ENCODE results near the gene EMP2.

EMP2 gene

GRCh38 chr16:10548404-10548803 is 32.0 kb downstream of the EMP2 start:
- no peaks in the 10 kb centered on the region for H3K27me3 Mint-ChIP-seq (ENCODE audit: low read depth)
- no peak overlapping the region for H3K4me3 Mint-ChIP-seq
- H3K9me3 Mint-ChIP-seq: peaks cover 18% of the 10 kb centered on the region
- no peak for TF ChIP-seq CTCF (IDR thresholded peaks at IDR 0.05; ENCODE audit: unreplicated experiment in 3 of 3)
- H3K4me1 Mint-ChIP-seq: no peaks in the 10 kb centered on the region
- peaks cover 37% of the 10 kb centered on the region for H3K36me3 Mint-ChIP-seq (ENCODE audit: low read depth)
- H3K27ac Mint-ChIP-seq: no peak overlapping the region

- Mint-ChIP-seq H3K27ac (no peak overlapping the region), H3K4me3 (no peak overlapping the region), H3K27me3 (ENCODE audit: low read depth) (peaks cover 3% of the 10 kb centered on the region), H3K9me3 (peaks cover 18% of the 10 kb centered on the region), H3K4me1 (no peaks in the 10 kb centered on the region), H3K36me3 (ENCODE audit: low read depth) (peaks cover 41% of the 10 kb centered on the region)
- TF ChIP-seq CTCF (IDR thresholded peaks at IDR 0.05; ENCODE audit: unreplicated experiment in 3 of 3): no peak
Measured at GRCh38 chr16:10547708-10548107, 32.7 kb downstream of the EMP2 start.

GRCh38 chr16:10543231-10543977 is 37.0 kb downstream of the EMP2 start:
- H3K4me1 Mint-ChIP-seq: peaks cover 15% of the 10 kb centered on the region
- TF ChIP-seq CTCF (IDR thresholded peaks at IDR 0.05; ENCODE audit: unreplicated experiment in 3 of 3): no peak
- no peak overlapping the region for H3K27ac Mint-ChIP-seq
- H3K9me3 Mint-ChIP-seq: peaks cover 8% of the 10 kb centered on the region
- peaks cover 3% of the 10 kb centered on the region for H3K27me3 Mint-ChIP-seq (ENCODE audit: low read depth)
- peaks cover 36% of the 10 kb centered on the region for H3K36me3 Mint-ChIP-seq (ENCODE audit: low read depth)
- no peak overlapping the region for H3K4me3 Mint-ChIP-seq

GRCh38 chr16:10541366-10541765 is 39.0 kb downstream of the EMP2 start:
- H3K27me3 Mint-ChIP-seq (ENCODE audit: low read depth): peaks cover 8% of the 10 kb centered on the region
- H3K4me3 Mint-ChIP-seq: no peak overlapping the region
- H3K27ac Mint-ChIP-seq: peak overlapping the region in 1 of 3 experiments; percentile 25
- peaks cover 15% of the 10 kb centered on the region for H3K4me1 Mint-ChIP-seq
- no peaks in the 10 kb centered on the region for H3K9me3 Mint-ChIP-seq
- no peak for TF ChIP-seq CTCF (IDR thresholded peaks at IDR 0.05; ENCODE audit: unreplicated experiment in 3 of 3)
- H3K36me3 Mint-ChIP-seq (ENCODE audit: low read depth): peaks cover 25% of the 10 kb centered on the region

GRCh38 chr16:10539793-10540192 is 40.6 kb downstream of the EMP2 start:
- Mint-ChIP-seq H3K9me3 (no peaks in the 10 kb centered on the region), H3K27me3 (ENCODE audit: low read depth) (peaks cover 8% of the 10 kb centered on the region), H3K36me3 (ENCODE audit: low read depth) (peaks cover 17% of the 10 kb centered on the region), H3K27ac (no peak overlapping the region), H3K4me1 (peaks cover 15% of the 10 kb centered on the region), H3K4me3 (no peak overlapping the region)
- TF ChIP-seq CTCF (IDR thresholded peaks at IDR 0.05; ENCODE audit: unreplicated experiment in 3 of 3): no peak

GRCh38 chr16:10539236-10539635 is 41.2 kb downstream of the EMP2 start:
- no peak for TF ChIP-seq CTCF (IDR thresholded peaks at IDR 0.05; ENCODE audit: unreplicated experiment in 3 of 3)
- H3K4me3 Mint-ChIP-seq: no peak overlapping the region
- no peaks in the 10 kb centered on the region for H3K9me3 Mint-ChIP-seq
- H3K27ac Mint-ChIP-seq: peak overlapping the region in 1 of 3 experiments; percentile 38
- H3K27me3 Mint-ChIP-seq (ENCODE audit: low read depth): peaks cover 8% of the 10 kb centered on the region
- H3K4me1 Mint-ChIP-seq: peaks cover 15% of the 10 kb centered on the region
- H3K36me3 Mint-ChIP-seq (ENCODE audit: low read depth): peaks cover 17% of the 10 kb centered on the region

Measured in nephron (organoid).